GM21717 (cell line): ENCODE data around the gene NRP1.
A peak's percentile ranks its signal among the peaks of the same experiment; 100 is the strongest.

ENCODE experiments used
- ATAC-seq: cut with Tn5 transposase; IDR thresholded peaks from one replicate; pipeline ENCODE4 v1.9.1; 2021; ENCODE audit warnings: mild to moderate bottlenecking, moderate library complexity; ENCODE audit not compliant: unreplicated experiment

Gene NRP1

GRCh38 chr10:33267708-33268107 lies 66.8 kb downstream of the NRP1 start:
- ATAC-seq, result no peak

DNA sequence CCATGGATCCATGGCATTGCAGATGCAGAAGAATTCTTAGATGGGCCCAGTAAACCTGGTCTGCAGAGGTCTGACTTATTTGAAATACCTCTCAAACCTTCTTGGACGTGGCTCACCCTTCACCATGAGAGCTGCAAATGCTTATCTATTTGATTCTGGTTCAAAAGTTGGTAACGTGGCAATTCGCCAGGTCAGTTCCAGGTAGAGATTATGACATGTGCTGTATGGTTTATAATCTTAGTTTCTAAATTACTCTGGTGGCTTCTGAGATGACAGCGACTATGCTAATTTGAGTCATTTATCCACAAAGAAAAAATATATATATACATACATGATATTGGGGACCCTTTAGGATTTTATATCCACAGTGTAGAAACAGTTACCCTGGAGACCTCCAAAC lies 68.8 kb downstream of the NRP1 start:
- ATAC-seq, result peak; percentile 56

GRCh38 chr10:33263453-33263852 lies 71.0 kb downstream of the NRP1 start:
- no peak for ATAC-seq

- ATAC-seq, result no peak
These were observed 71.6 kb downstream of the NRP1 start for GRCh38 chr10:33262871-33263270.

DNA sequence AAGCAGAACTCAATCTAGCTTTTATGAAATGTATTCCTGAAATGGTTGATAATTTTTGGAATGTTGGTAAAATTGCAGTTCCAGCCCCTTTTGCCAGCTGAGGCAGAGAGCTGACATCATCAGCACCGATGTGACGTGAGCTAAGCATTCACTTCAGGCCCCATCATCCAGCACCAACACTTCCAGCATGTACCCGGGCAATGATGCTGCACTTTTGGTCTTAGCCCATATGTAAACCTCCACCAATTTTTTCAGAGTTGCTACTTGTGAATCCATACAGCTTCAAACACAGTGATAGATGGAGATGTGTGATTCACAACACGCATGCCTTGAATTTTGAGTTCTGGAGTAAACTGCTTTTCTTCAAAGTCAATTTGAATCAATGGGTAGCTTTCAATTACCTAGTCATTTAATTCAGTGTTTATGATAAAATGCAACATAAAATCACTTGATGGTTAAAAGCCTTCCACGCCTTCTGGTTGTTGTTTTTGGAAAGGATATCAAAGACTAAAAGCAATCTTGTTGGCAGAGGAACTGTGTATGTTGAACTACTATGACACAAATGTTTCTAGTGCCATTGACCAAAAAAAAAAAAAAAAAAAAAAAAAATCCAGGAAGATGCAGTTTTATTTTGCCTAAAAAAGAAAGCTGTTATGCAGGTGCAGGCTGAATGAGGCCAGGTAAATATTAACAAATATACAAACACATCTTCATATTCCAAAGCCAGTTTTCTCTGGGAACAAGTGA lies 73.9 kb downstream of the NRP1 start:
- no peak for ATAC-seq

GRCh38 chr10:33258967-33259366 lies 75.5 kb downstream of the NRP1 start:
- no peak for ATAC-seq

DNA sequence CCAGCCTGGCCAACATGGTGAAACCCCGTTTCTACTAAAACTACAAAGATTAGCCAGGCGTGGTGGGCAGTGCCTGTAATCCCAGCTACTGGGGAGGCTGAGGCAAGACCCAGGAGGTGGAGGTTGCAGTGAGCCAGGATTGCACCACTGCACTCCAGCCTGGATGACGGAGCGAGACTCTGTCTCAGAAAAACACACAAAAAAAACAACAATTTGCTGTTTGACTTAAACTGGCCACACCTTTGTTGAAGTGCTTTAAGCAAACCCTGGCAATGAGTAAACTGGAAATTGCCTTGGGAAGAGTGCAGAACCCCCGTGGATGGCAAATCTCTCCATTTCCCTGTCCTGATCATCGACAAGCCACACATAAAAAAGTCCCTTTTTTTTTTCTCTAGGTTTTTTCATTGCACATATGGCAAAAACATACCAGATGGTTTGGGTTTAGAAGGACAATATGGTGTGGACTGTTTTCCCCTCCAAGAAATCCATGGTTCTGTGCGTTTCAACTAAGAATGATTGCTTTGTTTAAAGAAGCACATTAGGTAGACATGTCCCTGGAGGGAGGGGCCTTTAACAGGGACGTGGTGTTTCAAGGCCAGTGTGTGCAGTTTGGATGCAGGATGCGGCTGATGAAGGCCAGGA lies 76.9 kb downstream of the NRP1 start:
- no peak for ATAC-seq

GRCh38 chr10:33256458-33256857 lies 78.0 kb downstream of the NRP1 start:
- no peak for ATAC-seq

DNA sequence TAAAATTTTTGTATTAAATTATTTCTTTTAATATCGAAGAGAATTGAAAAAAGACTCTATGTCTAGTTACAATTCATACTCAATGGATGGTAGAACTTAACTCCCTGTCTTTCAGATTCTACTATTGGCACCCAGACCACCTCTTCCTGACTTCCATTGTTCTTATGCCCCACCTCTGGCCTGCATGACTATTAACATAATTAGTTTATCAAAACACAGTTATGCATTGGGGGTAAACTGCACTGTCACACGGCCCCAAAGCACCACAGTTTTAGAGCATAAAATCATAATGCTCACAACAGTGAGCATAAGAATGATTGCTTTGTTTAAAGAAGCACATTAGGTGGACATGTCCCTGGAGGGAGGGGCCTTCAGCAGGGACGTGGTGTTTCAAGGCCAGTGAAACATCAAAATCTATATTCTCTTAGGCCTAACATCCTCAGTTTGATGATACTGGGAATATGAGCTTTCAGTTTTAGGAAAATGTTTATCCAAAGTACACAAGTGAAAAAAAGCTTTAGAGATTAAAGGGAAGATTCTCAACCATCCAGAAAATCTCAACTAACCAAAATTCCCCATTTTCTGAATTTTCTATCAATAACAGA lies 79.8 kb downstream of the NRP1 start:
- ATAC-seq, result no peak

GRCh38 chr10:33253411-33253810 lies 81.1 kb downstream of the NRP1 start:
- no peak for ATAC-seq

GRCh38 chr10:33252794-33253203 lies 81.7 kb downstream of the NRP1 start:
- ATAC-seq, result no peak

DNA sequence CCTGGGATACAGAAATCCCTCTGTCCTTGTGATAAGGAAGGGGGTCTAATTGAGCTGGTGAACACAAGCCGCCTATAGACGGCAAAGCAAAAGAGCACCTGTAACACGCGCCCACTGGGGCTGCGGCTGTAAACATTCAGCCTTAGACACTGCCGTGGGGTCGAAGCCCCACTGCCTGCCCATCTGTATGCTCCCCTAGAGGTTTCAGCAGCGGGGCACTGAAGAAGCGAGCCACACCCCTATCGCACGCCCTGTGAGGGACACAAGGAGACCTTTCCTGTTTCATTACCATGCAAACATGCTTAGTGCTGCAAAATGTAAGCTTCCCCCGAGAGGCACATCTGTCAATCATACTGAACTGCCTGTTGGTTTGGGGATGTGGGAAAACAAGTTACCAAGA lies 82.1 kb downstream of the NRP1 start:
- no peak for ATAC-seq

GRCh38 chr10:33249659-33250345 lies 84.7 kb downstream of the NRP1 start:
- no peak for ATAC-seq

GRCh38 chr10:33249137-33249536 lies 85.3 kb downstream of the NRP1 start:
- no peak for ATAC-seq

- ATAC-seq, result peak; percentile 51
These were observed 85.8 kb downstream of the NRP1 start for GRCh38 chr10:33248638-33249037.

- ATAC-seq, result no peak
These were observed 87.1 kb downstream of the NRP1 start for GRCh38 chr10:33247221-33247922.

DNA sequence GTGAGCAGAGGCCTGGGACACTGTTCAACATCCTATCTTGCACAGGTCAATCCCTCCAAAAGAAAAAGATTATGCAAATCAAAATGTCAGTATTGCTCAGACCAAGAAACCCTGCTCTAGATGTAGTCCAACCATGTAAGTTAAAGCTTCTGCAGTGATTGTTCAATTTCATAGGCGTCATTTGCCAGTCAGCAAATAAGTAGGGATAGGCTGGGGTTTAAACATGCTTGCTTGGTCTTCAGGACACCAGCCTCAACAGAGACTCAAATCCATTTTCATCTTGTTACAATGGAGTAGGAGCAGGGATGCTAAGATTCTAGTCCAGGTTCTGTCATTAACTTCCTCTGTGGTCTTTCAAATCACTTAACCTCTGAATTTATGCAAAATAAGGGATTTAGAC lies 89.1 kb downstream of the NRP1 start:
- no peak for ATAC-seq

- no peak for ATAC-seq
These were observed 90.0 kb downstream of the NRP1 start for GRCh38 chr10:33244354-33244967.

DNA sequence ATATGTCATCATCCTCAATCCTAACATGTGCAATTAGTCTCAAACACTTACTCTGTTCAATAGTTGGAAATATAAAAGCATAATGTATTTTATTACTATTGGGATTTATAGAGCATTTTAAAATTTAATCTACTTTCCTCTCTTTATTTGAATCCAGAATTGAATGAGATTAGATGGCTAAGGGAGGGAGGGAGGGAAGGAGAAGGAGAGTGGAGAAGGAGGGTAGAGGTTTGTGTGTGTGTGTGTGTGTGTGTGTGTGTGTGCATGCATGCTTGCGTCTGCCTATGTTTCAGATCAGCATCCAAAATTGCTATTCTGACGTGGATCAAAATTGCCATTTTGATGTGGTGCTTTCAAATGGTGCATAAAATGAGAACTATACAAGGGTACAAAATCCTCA lies 90.8 kb downstream of the NRP1 start:
- ATAC-seq, result no peak

GRCh38 chr10:33242931-33243330 lies 91.5 kb downstream of the NRP1 start:
- no peak for ATAC-seq

GRCh38 chr10:33241351-33241750 lies 93.1 kb downstream of the NRP1 start:
- ATAC-seq, result no peak
